Measurements from ENCODE around the gene CFAP61.

The CFAP61 gene

DNA sequence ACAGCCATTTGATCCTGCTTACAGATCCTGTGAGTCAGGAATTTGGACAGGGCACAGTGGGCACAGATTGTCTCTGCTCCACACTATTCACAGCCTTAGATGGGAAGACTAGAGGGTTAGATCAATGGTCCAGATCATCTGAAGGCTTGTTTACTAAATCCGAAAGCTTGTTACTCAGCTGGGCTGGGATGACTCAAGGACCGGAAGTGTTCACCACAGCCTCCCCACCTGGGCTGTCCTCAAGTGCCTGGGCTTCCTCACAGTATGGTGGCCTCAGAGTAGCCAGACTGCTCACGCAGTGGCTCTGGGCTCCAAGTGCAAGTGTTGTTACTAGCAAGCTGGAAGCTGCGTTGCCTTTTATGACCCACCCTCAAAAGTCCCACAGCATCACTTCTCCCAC, 240.1 kb downstream of the CFAP61 start:
- DNase-seq: peak; percentile 3

DNA sequence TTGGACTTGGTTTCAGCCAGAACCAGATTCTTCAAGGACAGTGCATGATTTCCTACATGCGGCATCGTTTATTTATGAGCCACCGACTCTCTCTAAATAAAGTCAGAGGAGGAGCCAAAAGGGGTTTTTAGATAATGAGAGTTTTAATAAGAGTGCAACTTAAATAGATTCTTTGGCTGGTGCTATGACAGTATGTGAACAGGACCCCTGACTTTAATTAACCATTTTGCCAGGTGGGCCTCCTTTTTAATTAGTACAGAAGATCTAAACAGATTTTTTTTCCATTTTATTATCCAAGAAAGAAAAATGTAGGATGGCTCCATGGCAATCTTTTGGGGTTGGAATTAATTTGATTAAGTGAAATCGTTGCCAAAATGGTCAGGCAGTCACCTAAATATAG, 240.8 kb downstream of the CFAP61 start:
- DNase-seq: no peak

DNA sequence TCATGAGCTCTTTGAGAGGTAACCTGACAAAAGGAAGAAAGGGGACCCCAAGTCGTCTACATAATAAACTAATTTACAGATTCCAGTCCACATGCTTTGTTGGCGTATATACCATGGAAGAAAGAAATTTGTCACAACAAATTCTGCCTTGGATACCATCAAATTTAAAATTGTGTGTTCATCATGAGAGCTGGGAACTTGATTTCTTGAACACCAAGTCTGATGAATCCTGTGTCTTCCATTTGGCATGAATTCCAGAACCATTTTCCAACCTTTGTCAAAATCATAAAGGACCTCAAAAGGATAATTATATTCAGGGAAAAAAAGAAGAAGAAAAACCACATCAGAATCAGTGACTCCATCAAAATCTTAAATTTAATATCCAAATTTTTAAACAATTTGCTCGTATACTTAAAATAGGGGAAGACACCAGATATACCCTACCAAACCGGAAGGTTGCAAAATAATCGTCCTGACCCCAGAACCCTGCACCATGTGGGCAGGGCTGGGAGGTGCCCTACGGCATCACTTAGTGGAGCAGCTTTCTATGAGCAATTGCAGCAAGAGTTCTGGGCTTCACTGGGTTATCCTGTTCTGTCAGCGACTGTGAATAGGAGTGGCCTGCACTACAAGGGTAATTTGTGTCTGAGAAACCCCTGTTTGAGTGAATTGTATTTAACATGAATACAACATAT, 241.5 kb downstream of the CFAP61 start:
- no peak for DNase-seq

DNA sequence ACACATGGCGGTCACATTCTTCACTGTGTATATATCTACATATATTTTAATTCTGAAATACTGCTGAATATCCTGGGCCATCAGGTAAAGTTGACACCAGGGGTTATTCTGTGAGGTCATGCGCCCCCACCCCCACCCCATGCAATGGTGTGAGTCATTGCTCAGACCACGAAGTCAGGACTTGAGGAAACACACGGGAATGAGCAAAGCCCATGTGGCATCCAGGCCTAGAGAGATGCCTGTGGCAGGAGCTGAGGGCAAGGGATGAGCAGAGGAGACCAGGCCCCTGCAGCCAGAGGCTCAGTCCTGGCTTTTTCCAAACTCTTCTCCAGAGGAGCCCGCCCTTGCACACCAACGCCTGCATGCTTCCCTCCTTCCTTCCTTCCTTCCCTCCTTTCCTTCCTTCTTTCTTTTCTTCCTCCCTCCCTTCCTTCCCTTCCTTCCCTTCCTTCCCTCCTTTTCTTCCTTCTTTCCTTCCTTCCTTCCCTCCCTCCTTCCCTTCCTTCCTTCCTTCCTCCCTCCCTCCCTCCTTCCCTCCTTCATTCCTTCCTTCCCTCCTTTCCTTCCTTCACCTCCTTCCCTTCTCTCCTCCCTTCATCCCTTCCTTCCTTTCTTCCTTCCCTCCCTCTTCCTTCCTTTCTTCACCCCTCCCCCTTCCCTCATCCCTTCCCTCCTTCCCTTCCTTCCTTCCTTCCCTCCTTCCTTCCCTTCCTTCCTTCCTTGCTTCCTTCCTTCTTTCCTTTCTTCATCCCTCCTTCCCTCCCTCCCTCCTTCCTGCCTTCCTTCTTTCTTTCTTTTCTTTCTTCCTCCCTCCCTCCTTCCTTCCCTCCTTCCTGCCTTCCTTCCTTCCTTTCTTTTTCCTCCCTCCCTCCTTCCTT, 243.5 kb downstream of the CFAP61 start:
- DNase-seq: no peak

DNA sequence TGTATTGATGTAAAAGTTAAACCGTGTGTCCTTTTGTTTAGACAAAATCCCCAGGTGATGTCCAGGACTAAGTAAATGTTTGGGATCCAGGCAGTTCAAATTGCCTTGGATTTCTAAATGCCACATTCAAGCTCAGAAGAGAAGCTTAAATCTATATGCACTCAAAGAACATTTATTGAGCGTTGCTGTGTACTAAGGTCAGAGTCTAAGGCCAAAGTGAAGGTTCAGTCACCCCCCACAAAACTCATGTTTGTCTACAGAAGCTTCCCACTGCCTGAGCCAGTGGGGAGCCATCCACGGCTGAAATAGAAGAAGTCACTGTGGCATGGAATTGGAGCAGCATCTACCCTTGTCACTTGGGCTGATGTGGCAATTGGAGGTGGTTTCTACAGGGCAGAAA, 244.8 kb downstream of the CFAP61 start:
- DNase-seq: no peak

DNA sequence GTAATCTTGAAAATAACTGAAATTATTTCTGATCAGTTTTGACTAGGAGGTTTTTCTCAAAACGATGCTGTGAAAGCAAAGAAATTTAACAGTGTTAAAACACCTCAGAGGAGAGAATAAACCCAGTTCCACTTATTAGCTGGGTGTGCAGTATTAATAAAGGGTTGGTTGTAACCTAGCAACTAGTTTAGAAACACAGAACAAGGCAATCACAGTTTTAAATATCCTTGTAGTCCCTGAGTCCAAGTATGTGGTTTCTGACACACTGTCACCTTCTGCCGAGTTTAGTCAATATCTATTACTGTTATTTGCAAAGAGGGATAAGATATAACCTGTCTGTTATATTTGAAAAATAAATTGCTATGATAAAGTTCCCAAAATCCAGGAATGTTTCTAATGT, 245.4 kb downstream of the CFAP61 start:
- DNase-seq: no peak

DNA sequence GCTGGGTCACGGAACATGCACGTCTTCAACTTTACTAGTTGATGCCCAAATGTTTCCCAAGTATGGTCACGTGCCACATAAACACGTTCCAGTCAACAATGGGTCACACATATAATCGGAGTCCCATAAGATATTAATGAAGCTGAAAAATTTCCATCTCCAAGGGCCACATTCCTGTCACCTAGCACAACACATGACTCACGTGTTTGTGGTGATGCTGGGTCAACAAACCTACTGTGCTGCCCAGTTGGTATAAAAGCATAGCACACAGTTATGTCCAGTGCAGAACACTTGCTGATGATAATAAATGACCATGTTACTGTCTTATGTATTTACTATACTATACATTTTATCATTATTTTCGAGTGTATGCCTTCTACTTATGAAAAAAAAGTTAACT, 247.6 kb downstream of the CFAP61 start:
- no peak for DNase-seq

DNA sequence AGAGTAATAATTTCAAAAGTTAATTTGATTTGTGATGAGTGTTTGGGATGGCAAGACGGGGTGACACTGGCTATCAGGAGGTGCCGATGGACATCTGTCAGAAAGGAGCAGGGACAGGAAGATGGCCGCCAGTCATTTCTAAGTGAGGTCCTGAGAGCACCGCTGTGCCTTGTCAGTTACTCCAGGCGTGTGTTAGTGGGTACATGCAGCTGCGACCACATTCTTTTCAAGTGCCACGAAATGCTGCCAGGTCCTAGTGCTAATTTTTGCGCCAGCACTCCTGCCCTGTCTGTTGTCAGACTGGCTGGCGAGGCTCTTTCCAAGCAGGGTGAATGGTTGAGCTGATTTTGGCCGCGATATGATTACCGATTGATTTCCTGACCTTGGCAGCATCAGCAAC, 251.0 kb downstream of the CFAP61 start:
- DNase-seq: no peak

DNA sequence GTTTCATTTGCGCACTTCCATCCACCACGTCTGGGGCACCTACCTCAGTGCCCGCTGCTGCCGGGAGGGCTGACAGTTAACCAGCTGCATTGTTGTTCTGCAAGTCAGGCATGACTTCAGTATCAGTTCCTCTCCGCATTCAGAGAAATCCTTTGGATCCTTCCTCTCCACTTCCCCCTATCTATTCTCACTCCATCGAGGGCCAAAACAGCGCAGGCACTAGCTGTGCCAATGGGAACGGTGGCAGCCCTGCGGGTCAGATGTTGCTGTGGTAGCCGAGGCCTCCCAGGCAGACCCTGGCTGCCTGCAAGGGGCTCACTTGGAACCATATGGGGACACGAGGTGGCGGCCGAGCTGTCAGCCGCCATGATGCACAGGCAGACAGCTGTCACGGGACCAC, 251.4 kb downstream of the CFAP61 start:
- DNase-seq: no peak

DNA sequence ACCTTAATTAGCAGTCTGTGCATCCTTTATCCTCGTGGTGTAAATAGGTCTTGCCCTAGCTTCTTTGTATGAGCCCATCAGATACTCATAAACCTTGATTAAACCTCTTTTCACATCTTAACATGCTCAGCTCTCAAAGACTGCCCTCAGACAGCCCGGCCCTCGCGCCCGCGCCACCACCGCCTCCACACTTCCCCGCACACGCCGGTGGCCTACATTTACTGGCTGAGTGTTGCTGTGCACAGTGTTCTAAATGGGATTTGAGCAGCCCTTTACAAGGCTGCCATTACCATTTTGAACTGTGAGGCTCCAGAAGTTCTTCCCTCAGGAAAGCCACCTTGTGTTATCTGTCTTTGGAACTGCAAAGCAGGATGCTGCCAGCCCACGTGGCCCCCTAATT, 252.6 kb downstream of the CFAP61 start:
- no peak for DNase-seq

DNA sequence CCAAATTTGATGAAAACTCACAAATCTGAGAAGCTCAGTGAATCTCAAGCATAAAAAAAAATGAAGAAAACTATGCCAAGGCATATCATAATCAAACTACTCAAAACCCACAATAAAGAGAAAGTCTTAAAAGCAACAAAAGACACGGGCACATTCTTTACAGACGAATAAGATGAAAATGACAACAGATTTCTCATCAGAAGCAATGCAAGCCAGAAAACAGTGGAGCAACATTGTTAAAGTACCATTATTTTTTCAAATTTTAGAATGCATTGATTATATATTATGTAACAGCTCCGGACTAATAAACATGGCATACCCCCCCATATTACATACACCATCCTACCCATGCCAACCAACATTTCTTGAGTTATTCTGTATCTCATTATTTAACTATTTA, 260.2 kb downstream of the CFAP61 start:
- DNase-seq: no peak

DNA sequence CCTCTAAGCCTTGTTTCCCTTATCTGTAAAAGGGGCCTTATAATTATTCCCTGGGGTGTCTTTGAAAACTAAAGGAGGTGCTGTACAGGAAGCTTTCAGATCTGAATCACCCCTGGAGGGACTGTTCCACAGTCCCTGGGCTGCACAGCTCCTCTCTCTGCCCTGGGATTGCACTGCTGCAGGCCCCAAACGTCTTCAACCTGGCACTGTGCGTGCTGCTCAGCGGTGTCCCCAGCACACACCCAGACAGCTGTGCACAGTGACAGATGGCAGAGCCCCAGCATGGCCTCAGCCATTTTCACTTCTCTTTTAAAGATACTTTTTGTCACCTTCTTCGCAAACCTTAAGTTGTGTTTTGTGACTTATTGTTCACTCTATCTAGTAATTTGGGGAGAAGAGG, 264.9 kb downstream of the CFAP61 start:
- no peak for DNase-seq

DNA sequence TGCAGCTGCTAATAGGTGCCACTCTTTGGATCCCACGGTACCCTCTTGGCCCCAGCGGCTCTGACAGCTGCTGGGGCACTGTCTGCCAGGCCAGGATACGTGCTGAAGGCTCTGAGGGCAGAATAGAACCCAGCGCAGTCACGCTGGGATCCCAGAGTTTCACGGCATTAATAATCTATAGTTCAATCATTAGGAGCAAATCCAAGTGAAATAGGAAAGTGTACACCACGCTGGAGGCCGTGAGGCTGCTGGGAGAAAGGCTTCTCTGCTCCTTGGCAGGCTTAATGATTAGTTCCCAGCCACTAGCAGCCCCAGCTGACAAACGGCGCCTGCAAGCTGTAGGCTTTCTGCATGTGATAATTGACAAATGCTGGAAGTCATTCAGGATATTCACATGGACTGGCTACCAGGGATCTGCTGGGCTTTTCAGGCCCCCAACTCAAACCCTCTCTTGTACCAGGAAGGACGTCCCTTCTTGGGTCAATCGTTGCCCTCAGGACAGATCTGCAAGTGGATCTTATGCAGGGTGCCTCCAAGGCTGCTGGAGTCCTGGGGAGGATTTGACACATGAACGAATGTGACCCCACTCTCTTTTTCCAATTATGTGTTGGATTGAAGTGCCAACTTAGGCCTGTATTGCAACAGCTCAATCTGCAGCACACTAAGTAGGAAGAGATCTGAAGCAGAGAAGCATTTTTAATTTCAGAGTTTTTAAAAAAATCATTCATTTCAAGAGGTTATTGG, 265.5 kb downstream of the CFAP61 start:
- no peak for DNase-seq

DNA sequence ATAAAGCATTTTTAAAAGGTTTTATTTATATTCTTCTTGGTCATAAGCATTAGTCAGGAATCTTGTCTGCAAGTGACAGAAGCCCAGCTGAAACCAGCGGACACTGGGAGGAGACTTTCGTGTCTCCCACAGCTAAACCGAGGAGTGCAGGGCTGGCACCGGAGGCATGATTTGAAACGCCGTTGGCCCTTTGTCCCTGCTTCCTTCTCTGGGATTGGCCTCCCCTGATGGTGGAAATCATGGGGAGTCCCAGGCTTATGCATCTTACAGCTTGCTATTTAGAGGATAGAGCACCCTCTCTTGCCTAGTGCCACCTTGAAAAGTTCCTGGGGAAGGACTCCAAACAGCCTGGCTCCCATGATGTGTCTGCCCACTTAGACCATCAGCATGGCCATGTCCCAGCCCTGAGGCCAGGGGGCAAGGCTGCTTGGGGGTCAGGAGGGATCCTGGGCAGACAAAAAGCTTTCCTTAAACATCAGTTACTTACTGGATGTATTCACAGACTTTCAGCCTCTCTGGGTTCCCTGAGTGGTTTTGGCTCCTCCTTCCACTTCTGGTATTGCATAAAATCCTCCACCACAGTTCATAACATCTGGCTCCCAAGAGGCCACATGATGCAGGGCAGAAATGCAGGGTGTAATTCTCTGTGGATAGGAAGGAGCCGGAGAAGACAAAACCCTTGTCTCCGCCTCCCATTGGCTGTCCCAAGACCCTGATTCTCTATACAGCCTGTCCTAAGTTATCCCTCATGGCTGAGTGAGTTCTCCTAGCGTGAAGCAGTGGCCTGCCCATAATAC, 266.2 kb downstream of the CFAP61 start:
- DNase-seq: no peak

DNA sequence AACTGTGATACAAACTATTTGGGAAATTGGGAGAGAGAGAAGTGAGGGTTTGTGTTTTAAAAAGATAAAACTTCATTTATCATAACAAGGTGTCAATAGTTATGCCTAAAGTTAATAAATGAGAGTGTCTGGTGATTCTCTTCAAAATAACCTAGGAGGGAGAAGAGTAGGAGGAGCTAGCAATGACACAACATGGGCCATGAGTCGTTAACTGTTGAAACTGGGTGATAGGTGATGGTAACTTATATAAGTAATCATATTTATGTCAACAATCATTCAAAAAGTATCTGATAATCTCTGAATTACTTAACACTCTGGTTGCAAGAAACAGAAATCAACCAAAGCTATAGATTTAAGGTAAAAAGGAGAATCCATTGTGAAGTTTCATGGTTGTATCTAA, 268.8 kb downstream of the CFAP61 start:
- no peak for DNase-seq

DNA sequence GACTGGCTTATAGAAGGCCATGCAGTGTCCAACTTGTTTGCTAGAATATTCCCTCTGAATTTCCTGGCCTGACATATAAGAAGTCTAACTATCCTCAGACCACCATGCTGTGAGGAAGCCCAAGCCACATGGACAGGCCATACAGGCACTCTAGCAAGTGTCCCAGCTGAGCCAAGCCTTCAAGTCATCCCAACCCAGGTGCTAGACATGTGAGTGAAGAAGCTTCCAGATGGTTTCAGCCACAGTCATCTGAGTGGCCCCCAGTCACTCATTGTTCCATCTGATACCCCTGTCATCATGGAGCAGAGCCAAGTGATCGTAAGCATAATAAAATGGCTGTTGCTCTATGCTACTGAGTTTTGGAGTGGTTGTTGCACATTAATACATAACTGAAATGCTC, 269.6 kb downstream of the CFAP61 start:
- DNase-seq: no peak

DNA sequence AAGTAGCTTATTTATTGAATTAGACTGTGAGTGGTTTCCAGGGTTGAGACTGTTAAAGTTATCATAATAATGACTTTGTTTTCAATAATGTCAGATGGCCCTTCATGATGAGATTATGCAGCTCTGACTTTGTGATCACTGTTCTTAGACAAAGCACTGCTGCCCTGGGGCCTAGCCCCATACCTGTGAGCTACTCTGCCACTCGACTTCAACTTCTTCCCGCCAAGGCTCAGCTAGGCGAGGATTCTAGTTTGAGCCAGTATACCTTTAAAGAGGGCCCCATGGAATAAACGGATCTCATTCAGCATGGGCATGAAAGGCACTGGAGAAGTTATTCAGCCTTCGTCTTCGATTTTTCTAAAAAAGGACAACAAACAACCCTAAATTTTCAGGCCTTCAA, 270.6 kb downstream of the CFAP61 start:
- no peak for DNase-seq

DNA sequence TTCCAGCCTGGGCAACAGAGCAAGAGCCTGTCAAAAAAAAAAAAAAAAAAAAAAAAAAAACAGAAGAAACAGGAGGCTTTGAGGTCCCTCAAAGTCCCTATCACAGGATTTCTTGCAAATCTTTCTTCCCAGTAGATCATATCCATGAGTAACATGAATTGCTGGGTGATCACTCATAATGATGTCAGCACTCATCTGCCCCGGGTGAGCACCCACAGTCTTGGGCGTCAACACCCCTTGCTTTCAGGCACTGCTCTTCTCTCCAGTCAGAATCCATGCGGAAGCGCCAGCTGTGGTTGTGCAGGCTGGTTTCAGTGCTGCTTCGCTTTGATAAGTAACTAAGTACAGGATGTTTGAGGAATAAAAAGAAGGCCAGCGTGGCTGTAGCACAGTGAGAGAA, 275.4 kb downstream of the CFAP61 start:
- no peak for DNase-seq

DNA sequence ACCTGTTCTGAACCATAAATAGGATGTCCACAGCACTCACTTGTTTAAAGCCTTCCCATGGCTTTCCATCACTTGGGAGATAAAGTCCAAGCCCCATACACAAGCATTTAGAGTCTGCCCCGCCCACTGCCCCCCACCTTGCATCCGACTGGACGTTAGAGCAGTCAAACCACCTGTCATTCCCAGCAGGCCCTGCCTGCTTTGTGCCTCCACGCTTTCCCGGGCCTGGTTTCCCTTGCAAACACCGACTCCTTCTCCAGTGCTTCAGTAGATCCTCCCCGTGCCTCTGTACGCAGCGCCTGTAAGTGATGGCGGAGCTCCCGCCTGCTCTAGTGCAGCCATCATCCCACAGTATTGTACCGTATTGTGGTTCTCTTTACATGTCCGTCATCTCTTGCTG, 277.2 kb downstream of the CFAP61 start:
- DNase-seq: no peak

DNA sequence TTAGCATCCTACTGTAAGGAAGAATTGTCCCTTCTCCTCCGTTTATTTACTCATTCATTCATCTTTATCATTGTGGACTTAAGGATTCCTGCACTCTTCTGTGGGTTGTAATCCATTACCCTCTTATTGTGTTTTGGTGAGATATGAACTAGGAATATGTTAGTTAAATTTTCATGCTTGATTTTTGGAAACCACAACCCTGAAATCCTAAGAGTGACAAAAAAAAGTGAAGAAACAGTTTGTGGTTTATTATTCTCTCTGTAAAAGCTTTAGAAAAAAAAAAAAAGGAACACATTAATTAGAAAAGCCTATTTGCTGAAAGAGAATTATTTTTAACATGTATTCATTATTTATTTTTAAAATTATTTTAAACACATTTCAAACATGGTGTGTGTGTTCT, 278.8 kb downstream of the CFAP61 start:
- no peak for DNase-seq

DNA sequence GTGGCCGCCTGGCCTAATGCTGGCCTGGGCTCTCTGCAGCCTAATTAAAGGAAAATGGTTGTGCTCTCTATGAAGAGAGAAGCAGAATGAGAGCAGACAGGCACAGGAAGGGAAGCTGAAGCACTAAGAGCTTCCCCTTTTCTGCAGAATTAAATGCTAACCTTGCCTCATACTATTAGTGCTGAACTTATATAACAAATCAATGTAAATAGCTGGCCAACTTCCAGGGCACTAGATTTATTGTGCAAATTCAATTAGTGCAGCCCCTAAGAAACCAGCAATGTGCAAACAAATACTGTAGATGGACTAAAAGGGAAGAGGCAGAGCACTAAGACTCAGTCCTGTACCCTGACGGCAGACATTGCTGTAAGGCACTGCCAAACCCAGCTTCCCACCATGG, 279.5 kb downstream of the CFAP61 start:
- no peak for DNase-seq

DNA sequence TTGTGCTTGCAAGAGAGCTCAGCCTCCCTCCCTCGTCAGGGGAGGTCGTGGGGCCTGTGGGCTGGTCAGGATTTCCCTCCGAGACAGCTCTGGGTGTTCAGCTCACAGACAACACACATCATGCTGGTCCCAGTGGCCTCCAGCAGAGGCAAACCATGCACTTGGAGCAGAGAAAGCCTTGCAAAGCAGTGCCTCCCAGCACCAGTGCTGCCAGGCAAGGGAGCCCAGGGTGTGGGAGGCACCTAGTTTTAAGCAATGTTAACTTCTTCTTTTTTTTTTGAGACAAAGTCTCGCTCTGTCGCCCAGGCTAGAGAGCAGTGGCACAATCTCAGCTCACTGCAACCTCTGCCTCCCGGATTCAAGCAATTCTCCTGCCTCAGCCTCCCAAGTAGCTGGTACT, 281.5 kb downstream of the CFAP61 start:
- DNase-seq: no peak

DNA sequence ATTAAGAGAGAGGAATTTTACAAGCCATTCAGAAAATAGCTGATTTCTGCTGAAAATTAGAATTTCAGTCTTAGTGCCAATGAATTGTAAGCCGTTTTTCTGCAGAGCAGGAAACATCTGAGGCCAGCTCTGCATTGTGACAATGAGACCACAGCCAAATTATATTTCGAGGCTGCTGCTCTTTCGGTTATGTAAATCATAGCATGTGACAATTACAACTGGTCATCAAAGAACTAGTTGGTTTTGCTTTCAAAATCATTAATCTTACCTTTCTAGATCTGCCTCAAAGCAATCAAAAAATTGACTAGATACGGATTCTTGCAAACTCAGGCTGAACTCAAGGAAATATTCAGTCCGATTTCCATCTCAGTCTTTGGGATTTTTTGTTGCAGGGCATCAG, 282.2 kb downstream of the CFAP61 start:
- no peak for DNase-seq
